NB4 (cell line): Measurements from ENCODE around the gene ZFYVE28.

ENCODE experiments used
- CTCF ChIP-seq: IDR thresholded peaks from one replicate; pipeline ENCODE4 v1.5.1; 2012; ENCODE audit warnings: low read depth, low read length
- MYC ChIP-seq: IDR thresholded peaks from 2 replicates; pipeline ENCODE4 v1.6.1; 2011; ENCODE audit warnings: low read depth, low read length
- POLR2A ChIP-seq: IDR thresholded peaks from 2 replicates; pipeline ENCODE4 v1.6.1; 2011; ENCODE audit warnings: mild to moderate bottlenecking; ENCODE audit not compliant: insufficient read length; ENCODE audit errors: extremely low read depth

- TF ChIP-seq POLR2A = no peak
- TF ChIP-seq CTCF = no peak
- no peak for TF ChIP-seq MYC
Observed at GRCh38 chr4:2260344-2261109, 157.9 kb downstream of the ZFYVE28 start.
